HG03196 (cell line): Measurements from ENCODE around the gene TAF3.

Experiments
- ATAC-seq: cut with Tn5 transposase; IDR thresholded peaks from one replicate; pipeline ENCODE4 v1.9.1; 2021; ENCODE audit not compliant: unreplicated experiment

The TAF3 gene

GRCh38 chr10:7932301-7933036 lies 114.2 kb downstream of the TAF3 start:
- ATAC-seq, result no peak

- no peak for ATAC-seq
Observed at GRCh38 chr10:7933262-7933661, 115.0 kb downstream of the TAF3 start.

GRCh38 chr10:7933757-7934156 lies 115.5 kb downstream of the TAF3 start:
- no peak for ATAC-seq

GRCh38 chr10:7937315-7937945 lies 119.1 kb downstream of the TAF3 start:
- ATAC-seq, result no peak

GRCh38 chr10:7941576-7941975 lies 123.3 kb downstream of the TAF3 start:
- no peak for ATAC-seq

- no peak for ATAC-seq
Observed at GRCh38 chr10:7942316-7942715, 124.0 kb downstream of the TAF3 start.

- ATAC-seq, result no peak
Observed at GRCh38 chr10:7942859-7943258, 124.6 kb downstream of the TAF3 start.

GRCh38 chr10:7944215-7944480 lies 125.8 kb downstream of the TAF3 start:
- no peak for ATAC-seq

GRCh38 chr10:7944537-7944936 lies 126.2 kb downstream of the TAF3 start:
- ATAC-seq, result no peak

- no peak for ATAC-seq
Observed at GRCh38 chr10:7945034-7945433, 126.7 kb downstream of the TAF3 start.

GRCh38 chr10:7945469-7946187 lies 127.3 kb downstream of the TAF3 start:
- ATAC-seq, result no peak

- ATAC-seq, result no peak
Observed at GRCh38 chr10:7948371-7949000, 130.2 kb downstream of the TAF3 start.

- no peak for ATAC-seq
Observed at GRCh38 chr10:7950981-7951847, 132.9 kb downstream of the TAF3 start.

GRCh38 chr10:7952266-7952665 lies 134.0 kb downstream of the TAF3 start:
- ATAC-seq, result no peak

- ATAC-seq, result no peak
Observed at GRCh38 chr10:7953447-7953846, 135.1 kb downstream of the TAF3 start.

- ATAC-seq, result no peak
Observed at GRCh38 chr10:7955446-7955845, 137.1 kb downstream of the TAF3 start.

GRCh38 chr10:7956508-7956907 lies 138.2 kb downstream of the TAF3 start:
- ATAC-seq, result peak; percentile 91

GRCh38 chr10:7957591-7957990 lies 139.3 kb downstream of the TAF3 start:
- no peak for ATAC-seq

GRCh38 chr10:7958442-7958841 lies 140.1 kb downstream of the TAF3 start:
- ATAC-seq, result no peak

GRCh38 chr10:7960108-7960507 lies 141.8 kb downstream of the TAF3 start:
- ATAC-seq, result no peak

GRCh38 chr10:7962592-7962991 lies 144.3 kb downstream of the TAF3 start:
- ATAC-seq, result no peak
